ENCODE measurements around the gene CCDC88C. TPM values are rescaled to one million over a fixed set of nuclear protein-coding genes. Genes with fewer than 3 reads are reported as not detected.

The CCDC88C gene
- total and polyA plus RNA-seq, 2 experiments from 2014 or later = 23.6 to 60.7 TPM

DNA sequence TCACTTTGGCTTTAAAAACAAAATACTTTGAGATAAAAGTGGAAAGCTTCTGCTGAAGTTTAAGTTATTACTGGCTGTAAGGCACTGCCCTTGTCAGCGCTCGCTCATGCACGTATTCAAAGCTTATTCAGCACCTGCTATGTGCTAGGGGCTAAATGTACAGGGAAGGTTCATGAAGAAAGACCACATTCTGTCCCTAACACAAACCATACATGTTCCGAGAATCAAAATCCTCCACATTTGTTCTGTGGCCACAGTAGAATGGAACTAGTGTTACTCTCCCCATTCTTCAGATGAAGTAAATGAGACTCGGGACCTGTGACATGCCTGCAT is 139.3 kb downstream of the CCDC88C start:
- Histone ChIP-seq H3K36me3 (ENCODE audit: insufficient read depth) (peaks cover 13% of the 10 kb centered on the region), H3K4me1 (ENCODE audit: insufficient read depth) (no peaks in the 10 kb centered on the region), H3K27me3 (ENCODE audit: insufficient read depth) (no peaks in the 10 kb centered on the region), H3K4me2 (no peak overlapping the region), H3K4me3 (no peak overlapping the region), H3K27ac (ENCODE audit: low read depth) (no peak overlapping the region), H4K20me1 (replicated peaks; ENCODE audit: insufficient read depth) (0 out of 2 replicates have a peak, but pooled peaks cover 4% of the 10 kb centered on the region), H3K79me2 (replicated peaks; ENCODE audit: insufficient read depth) (no peaks in the 10 kb centered on the region), H2AFZ (no peak overlapping the region), H3K9me2 (ENCODE audit: insufficient read depth) (no peaks in the 10 kb centered on the region), H3F3A (replicated peaks; ENCODE audit: low read depth) (no peaks in the 10 kb centered on the region)
- no peak for DNase-seq (ENCODE audit: low spot score)
- Mint-ChIP-seq H3K4me1 (no peaks in the 10 kb centered on the region), H3K27me3 (ENCODE audit: insufficient read depth, low read depth, poor library complexity) (peaks cover 3% of the 10 kb centered on the region), H3K27ac (no peak overlapping the region), H3K9me3 (no peaks in the 10 kb centered on the region), H3K4me3 (no peak overlapping the region), H3K36me3 (ENCODE audit: low read depth) (peaks cover 45% of the 10 kb centered on the region)
- no peak for ATAC-seq
- TF ChIP-seq JUNB (IDR thresholded peaks at IDR 0.05; ENCODE audit: unreplicated experiment) (no peak), STAT1 (IDR thresholded peaks at IDR 0.05; ENCODE audit: unreplicated experiment) (no peak), POLR2AphosphoS5 (IDR thresholded peaks at IDR 0.05; ENCODE audit: low read depth) (no peak), CREB1 (CRISPR knock-in tag; IDR thresholded peaks at IDR 0.05; ENCODE audit: low read depth) (no peak), NANOG (IDR thresholded peaks at IDR 0.05; ENCODE audit: borderline replicate concordance) (no peak), ZNF114 (CRISPR knock-in tag; IDR thresholded peaks at IDR 0.05) (no peak), ZNF331 (CRISPR knock-in tag; IDR thresholded peaks at IDR 0.05; ENCODE audit: low read depth) (no peak), EZH2phosphoT487 (IDR thresholded peaks at IDR 0.05; ENCODE audit: unreplicated experiment) (no peak)
- TF ChIP-seq, protein P1, sequence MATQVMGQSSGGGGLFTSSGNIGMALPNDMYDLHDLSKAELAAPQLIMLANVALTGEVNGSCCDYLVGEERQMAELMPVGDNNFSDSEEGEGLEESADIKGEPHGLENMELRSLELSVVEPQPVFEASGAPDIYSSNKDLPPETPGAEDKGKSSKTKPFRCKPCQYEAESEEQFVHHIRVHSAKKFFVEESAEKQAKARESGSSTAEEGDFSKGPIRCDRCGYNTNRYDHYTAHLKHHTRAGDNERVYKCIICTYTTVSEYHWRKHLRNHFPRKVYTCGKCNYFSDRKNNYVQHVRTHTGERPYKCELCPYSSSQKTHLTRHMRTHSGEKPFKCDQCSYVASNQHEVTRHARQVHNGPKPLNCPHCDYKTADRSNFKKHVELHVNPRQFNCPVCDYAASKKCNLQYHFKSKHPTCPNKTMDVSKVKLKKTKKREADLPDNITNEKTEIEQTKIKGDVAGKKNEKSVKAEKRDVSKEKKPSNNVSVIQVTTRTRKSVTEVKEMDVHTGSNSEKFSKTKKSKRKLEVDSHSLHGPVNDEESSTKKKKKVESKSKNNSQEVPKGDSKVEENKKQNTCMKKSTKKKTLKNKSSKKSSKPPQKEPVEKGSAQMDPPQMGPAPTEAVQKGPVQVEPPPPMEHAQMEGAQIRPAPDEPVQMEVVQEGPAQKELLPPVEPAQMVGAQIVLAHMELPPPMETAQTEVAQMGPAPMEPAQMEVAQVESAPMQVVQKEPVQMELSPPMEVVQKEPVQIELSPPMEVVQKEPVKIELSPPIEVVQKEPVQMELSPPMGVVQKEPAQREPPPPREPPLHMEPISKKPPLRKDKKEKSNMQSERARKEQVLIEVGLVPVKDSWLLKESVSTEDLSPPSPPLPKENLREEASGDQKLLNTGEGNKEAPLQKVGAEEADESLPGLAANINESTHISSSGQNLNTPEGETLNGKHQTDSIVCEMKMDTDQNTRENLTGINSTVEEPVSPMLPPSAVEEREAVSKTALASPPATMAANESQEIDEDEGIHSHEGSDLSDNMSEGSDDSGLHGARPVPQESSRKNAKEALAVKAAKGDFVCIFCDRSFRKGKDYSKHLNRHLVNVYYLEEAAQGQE (IDR thresholded peaks at IDR 0.05; ENCODE audit: unreplicated experiment) = no peak
- TF ChIP-seq, protein P2, sequence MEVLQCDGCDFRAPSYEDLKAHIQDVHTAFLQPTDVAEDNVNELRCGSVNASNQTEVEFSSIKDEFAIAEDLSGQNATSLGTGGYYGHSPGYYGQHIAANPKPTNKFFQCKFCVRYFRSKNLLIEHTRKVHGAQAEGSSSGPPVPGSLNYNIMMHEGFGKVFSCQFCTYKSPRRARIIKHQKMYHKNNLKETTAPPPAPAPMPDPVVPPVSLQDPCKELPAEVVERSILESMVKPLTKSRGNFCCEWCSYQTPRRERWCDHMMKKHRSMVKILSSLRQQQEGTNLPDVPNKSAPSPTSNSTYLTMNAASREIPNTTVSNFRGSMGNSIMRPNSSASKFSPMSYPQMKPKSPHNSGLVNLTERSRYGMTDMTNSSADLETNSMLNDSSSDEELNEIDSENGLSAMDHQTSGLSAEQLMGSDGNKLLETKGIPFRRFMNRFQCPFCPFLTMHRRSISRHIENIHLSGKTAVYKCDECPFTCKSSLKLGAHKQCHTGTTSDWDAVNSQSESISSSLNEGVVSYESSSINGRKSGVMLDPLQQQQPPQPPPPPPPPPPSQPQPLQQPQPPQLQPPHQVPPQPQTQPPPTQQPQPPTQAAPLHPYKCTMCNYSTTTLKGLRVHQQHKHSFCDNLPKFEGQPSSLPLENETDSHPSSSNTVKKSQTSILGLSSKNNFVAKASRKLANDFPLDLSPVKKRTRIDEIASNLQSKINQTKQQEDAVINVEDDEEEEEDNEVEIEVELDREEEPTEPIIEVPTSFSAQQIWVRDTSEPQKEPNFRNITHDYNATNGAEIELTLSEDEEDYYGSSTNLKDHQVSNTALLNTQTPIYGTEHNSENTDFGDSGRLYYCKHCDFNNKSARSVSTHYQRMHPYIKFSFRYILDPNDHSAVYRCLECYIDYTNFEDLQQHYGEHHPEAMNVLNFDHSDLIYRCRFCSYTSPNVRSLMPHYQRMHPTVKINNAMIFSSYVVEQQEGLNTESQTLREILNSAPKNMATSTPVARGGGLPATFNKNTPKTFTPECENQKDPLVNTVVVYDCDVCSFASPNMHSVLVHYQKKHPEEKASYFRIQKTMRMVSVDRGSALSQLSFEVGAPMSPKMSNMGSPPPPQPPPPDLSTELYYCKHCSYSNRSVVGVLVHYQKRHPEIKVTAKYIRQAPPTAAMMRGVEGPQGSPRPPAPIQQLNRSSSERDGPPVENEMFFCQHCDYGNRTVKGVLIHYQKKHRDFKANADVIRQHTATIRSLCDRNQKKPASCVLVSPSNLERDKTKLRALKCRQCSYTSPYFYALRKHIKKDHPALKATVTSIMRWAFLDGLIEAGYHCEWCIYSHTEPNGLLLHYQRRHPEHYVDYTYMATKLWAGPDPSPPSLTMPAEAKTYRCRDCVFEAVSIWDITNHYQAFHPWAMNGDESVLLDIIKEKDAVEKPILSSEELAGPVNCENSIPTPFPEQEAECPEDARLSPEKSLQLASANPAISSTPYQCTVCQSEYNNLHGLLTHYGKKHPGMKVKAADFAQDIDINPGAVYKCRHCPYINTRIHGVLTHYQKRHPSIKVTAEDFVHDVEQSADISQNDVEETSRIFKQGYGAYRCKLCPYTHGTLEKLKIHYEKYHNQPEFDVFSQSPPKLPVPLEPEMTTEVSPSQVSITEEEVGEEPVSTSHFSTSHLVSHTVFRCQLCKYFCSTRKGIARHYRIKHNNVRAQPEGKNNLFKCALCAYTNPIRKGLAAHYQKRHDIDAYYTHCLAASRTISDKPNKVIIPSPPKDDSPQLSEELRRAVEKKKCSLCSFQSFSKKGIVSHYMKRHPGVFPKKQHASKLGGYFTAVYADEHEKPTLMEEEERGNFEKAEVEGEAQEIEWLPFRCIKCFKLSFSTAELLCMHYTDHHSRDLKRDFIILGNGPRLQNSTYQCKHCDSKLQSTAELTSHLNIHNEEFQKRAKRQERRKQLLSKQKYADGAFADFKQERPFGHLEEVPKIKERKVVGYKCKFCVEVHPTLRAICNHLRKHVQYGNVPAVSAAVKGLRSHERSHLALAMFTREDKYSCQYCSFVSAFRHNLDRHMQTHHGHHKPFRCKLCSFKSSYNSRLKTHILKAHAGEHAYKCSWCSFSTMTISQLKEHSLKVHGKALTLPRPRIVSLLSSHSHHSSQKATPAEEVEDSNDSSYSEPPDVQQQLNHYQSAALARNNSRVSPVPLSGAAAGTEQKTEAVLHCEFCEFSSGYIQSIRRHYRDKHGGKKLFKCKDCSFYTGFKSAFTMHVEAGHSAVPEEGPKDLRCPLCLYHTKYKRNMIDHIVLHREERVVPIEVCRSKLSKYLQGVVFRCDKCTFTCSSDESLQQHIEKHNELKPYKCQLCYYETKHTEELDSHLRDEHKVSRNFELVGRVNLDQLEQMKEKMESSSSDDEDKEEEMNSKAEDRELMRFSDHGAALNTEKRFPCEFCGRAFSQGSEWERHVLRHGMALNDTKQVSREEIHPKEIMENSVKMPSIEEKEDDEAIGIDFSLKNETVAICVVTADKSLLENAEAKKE (CRISPR knock-in tag; IDR thresholded peaks at IDR 0.05) = no peak
- TF ChIP-seq, protein P3, sequence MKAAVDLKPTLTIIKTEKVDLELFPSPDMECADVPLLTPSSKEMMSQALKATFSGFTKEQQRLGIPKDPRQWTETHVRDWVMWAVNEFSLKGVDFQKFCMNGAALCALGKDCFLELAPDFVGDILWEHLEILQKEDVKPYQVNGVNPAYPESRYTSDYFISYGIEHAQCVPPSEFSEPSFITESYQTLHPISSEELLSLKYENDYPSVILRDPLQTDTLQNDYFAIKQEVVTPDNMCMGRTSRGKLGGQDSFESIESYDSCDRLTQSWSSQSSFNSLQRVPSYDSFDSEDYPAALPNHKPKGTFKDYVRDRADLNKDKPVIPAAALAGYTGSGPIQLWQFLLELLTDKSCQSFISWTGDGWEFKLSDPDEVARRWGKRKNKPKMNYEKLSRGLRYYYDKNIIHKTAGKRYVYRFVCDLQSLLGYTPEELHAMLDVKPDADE (IDR thresholded peaks at IDR 0.05) = no peak
